NCI-H460 (cell line): ENCODE results near the gene MAPK14. TPM values are rescaled to one million over a fixed set of nuclear protein-coding genes. Genes with fewer than 3 reads are reported as not detected.

Source experiments
- DNase-seq: peaks from one replicate; pipeline ENCODE4 v3.0.0-alpha.2; 2016; ENCODE audit warnings: low read depth; ENCODE audit errors: extremely low read depth
- total RNA-seq: library from RNA; depleted of rRNA; stranded (reverse); fragments of >200 nt; shearing (Covaris generic); gene quantifications from 2 replicates; pipeline ENCODE4 v1.2.3, GENCODE V29; 2014

MAPK14 gene
- total RNA-seq, 1 experiment from 2014 or later = 28.4 TPM

GRCh38 chr6:36131511-36132245, 104.1 kb downstream of the MAPK14 start:
- DNase-seq = no peak

DNA sequence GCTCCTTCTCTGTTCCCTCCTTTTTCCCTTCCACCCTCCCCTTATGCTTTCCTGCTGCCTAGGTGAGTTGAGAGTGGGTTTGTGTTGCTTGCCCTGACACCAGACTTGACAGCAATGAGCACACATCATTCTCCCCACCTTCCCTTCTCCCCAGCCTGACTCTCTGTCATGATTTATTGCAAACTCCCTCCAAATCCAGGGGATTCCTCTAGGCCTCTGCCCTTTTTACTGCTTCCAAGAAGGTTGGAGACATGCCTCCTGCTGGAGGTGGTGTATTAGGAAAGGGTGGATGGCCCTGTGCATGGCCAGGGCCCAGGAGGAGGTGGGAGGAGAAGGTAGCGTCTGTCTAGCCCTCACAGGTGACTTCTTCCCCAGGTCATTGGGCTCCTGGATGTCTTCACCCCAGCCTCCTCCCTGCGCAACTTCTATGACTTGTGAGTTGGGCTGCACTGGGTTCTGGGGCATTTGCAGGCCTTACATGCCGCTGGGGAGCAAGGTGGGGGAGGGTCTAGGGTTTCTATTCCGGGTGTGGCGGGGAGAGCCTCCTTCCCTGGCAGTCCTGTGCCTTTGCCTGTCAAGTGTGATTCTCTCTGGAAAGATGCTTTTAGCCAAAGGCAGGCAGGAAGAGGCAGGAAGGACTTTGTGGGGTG, 104.8 kb downstream of the MAPK14 start:
- no peak for DNase-seq

DNA sequence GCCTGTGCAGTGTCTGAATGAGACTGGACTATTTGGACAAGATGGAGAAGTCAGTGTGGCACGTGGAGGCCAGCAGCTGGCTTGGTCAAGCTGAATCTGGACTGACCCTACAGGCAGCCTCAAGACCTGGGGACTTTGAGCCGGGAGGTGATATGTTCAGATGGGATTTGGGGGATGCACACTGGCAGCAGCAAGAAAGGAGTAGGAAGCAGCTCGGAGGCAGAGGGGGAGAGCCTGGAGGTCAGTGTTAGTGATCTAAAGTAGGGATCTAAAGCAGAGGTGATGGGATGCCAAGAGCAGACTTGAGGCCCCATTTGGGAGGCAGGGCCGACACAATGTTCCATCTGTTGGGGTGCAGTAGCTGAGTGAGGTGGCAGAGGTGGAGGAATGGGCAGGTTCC, 105.5 kb downstream of the MAPK14 start:
- no peak for DNase-seq

GRCh38 chr6:36133912-36134311, 106.3 kb downstream of the MAPK14 start:
- DNase-seq = no peak

- DNase-seq = no peak
Measured at GRCh38 chr6:36135053-36135731, 107.6 kb downstream of the MAPK14 start.

GRCh38 chr6:36136034-36136433, 108.4 kb downstream of the MAPK14 start:
- DNase-seq = no peak

DNA sequence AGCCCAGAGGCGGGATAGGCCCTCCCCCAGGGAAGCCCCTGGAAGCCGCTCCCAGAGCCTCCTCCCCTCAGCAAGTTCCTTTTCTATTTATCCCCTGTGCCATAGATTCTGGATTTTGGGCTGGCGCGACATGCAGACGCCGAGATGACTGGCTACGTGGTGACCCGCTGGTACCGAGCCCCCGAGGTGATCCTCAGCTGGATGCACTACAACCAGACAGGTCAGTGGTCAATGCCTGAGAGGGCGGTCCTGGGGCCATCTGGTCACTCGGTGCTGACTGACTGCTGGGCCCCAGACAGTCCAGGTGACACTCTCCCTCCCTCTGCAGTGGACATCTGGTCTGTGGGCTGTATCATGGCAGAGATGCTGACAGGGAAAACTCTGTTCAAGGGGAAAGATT, 108.9 kb downstream of the MAPK14 start:
- DNase-seq = no peak

DNA sequence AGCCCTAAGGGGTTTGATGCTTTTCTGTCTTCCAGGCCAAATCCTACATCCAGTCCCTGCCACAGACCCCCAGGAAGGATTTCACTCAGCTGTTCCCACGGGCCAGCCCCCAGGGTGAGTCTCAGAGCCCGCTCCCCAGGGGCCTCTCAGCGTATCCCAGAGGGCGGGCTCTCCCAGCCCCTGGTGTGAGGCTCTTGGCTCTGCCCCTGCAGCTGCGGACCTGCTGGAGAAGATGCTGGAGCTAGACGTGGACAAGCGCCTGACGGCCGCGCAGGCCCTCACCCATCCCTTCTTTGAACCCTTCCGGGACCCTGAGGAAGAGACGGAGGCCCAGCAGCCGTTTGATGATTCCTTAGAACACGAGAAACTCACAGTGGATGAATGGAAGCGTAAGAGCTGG, 111.1 kb downstream of the MAPK14 start:
- no peak for DNase-seq

GRCh38 chr6:36139431-36139830, 111.8 kb downstream of the MAPK14 start:
- no peak for DNase-seq

- DNase-seq = no peak
Measured at GRCh38 chr6:36139991-36140710, 112.5 kb downstream of the MAPK14 start.

DNA sequence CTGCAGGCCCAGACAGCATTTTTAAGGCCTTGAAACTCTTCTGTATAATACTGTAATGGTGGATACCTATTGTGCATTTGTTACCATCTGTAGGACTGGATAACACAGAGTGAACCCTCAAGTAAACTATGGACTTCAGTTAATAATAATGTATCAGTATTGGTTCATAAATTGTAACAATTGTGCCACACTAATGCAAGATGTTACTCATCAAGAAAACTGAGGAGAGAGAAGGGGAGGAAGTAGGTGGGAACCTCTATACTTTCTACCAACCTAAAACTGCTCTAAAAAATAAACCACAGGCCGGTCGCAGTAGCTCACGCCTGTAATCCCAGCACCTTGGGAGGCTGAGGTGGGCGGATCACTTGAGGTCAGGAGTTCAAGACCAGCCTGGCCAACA, 113.5 kb downstream of the MAPK14 start:
- no peak for DNase-seq

DNA sequence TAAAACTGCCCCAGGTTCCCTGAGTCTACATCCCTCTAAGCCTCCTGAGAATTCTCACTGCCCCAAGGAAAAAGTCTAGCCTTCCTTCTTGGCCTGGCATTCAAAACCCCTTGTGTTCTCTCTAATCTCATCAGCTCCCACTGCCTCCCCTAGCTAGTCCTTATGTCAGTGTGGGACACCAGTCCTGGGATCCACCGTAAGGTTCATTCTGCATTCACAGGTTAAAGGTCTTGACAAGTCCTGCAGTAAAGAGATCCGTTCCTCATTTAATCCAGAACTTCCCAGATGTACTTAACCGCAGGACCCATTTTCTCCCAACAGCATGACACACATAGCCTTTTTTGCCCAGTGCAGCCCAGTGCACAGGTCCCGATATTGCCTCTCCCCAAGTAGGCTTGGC, 114.4 kb downstream of the MAPK14 start:
- no peak for DNase-seq

DNA sequence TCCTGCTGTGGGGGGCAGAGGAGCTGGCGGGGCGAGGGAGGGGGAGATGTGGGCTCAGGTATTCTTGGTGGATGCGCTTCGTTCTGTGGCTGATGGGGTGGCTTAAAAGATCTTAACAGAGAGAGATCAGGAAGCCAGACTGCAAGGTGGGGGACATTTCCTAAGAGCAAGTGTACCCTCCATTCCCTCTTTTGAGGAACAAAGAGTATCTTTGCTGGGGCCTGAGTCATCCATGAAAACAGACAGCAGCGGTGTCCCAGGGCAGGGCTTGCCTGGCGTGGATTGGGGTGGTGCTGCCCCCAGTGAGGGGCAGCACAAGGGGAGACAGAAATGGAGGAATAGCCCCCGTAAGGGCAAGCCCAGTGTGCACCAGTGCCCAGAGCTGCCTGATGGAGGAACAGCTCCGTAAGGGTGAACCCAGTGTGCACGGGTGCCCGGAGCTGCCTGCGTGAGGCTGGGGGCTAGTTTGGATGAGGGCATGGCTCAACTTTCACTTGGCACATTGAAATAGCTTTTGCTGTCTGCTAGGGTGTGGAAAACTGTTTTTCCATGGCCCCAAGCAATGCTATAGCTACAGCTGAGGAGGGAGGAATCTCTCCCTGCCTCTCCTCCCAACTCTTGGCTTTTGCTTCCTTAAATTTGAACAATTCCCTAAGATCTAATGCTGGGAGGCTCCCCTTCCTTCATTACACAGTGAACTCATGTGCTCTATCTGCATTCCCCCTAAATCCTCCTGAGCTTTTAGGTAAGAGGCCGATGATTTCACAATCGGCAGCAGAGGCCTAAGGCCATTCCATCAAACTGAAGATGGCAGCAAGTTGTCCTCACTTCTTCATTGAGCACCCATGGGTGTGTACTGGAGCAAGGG, 115.6 kb downstream of the MAPK14 start:
- no peak for DNase-seq

GRCh38 chr6:36145495-36145894, 117.9 kb downstream of the MAPK14 start:
- no peak for DNase-seq

DNA sequence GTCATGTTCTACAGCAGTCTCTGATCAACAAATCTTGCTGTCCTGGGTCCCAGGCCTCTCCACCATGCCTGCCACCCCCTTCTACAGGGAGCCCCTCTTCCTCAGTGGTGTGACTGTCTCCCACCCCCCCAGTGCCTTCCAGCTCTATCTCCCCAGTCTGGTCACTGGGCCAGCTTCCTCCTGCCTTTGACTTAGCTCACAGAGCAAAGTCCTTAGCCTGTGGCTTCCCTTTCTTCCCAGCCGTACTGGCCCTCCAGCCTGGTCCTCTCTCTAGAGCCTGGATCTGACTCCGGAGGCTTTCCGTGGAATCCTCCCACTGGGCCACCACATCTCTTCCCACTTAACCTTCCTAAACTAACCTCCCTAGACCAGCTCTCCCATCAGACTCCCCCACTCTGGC, 119.7 kb downstream of the MAPK14 start:
- no peak for DNase-seq

DNA sequence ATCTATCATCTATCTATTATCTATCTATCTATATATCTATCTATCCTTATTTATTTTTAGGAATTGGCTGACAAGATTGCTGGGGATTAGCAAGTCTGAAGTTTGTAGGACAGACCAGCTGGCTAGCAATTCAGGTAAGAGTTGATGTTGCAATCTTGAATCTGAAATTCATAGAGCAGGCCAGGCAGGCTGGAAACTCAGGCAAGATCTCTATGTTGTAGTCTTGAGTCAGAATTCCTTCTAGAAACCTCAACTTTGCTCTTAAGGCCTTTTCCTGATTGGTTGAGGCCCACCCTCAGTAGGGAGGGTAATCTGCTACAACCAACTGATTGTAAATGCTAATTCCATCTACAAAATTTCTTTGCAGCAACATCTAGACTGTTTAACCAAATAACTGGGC, 121.9 kb downstream of the MAPK14 start:
- DNase-seq = no peak

DNA sequence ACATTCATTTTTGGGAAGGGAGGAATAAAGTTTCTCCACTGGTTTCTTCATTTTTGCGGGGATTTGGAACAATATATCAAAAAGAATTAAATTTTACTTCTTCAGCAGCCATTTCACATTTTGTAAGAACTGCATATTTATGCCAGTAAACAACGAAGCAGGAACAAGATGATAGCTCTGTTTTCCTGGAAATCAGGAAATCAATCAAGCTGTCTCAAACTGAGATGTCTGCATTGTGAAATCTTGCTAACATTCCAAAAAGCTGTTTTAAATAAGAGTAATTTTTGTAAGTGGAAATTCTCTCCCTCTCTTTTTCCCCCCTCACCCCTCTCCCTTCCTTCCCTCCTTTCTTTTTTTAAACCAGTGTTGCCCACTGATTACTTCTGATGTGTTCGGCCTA, 122.7 kb downstream of the MAPK14 start:
- DNase-seq = no peak

DNA sequence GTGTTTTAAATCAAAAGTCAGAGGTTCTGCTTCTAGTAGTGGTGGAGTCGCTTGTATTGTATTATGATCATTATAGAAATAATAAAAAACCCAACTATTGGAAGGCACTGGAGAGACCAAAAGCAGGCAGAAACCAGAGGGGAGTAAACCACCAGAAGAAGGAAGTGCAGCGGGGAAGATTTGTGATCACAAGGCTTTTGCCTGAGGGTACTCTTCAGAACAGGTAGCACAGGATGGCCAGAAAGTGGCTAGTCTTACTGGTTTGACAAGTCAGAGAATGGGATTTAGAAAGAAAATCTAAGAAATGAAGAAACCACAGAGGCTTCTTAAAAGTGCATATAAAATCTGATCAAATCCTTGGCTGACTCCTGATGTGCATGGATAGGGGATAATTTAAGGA, 126.7 kb downstream of the MAPK14 start:
- no peak for DNase-seq

DNA sequence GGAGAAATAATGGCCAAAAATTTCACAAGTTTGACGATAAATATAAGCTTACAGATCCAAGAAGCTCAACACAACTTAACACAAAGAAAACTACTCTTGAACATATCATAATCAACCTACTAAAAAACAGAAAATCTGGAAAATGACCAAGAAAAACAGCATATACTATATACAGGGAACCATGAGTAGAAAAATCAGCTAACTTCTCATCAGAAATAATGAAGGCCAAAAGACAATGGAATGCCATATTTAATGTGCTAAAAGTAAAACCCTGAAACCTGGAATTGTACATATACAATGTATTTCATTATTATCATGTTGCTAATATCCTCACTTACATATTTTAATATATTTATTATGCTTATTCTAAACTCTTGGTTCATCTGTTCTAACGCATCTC, 128.1 kb downstream of the MAPK14 start:
- DNase-seq = no peak

GRCh38 chr6:36160147-36160760, 132.6 kb downstream of the MAPK14 start:
- DNase-seq = no peak
